ENCODE data around the gene STRIP2. TPM values are rescaled to one million over a fixed set of nuclear protein-coding genes. Genes with fewer than 3 reads are reported as not detected.

Gene STRIP2
- 2.2 and 20.9 TPM in 2 replicates for total RNA-seq

GRCh38 chr7:129433847-129434674, at the start of gene STRIP2:
Gene STRIP2, plus strand, starts transcription at chr7:129434432. Its CDS starts 41 bp downstream, at chr7:129434473.

GRCh38 chr7:129501760-129502707, 67.8 kb downstream of the STRIP2 start, which contains the start of gene SMKR1:
Gene SMKR1, plus strand, starts transcription at chr7:129502531. Its CDS starts 294 bp downstream, at chr7:129502825.

Other genes with a start within 250 kb of the STRIP2 start
- gene SMO, start 245.8 kb upstream of the STRIP2 start, total RNA-seq: 17.6 and 18.9 TPM in 2 replicates
- gene AHCYL2, start 209.4 kb upstream of the STRIP2 start, total RNA-seq: 13.2 and 16.3 TPM in 2 replicates
- 0.20 TPM in 1 of 2 replicates, not detected in the other for gene SMKR1, start 68.1 kb downstream of the STRIP2 start, total RNA-seq
- 14.6 and 18.6 TPM in 2 replicates for gene NRF1, start 177.3 kb downstream of the STRIP2 start, total RNA-seq

All from smooth muscle cell of the pulmonary artery (primary cell).